ENCODE results near the gene RUBCNL.

RUBCNL gene

DNA sequence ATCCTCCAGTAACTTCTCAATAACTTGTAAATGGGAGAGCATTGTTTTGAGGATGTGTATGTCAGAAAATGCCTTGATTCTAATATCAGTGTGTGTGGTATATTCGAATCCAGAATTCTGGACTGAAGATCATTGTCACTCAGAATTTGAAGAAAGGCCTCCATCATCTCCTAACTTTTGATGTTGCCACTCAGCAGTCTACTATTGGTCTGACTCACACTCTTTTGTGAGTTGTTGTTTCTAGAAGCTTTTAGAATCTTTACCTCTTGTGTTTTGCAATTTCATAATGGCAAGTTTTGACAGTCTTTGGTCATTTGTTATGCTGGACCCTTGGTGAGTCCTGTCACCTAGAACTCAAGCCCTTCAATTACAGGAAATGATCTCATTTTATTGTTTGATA lies 77.0 kb downstream of the RUBCNL start:
- no peak for DNase-seq (ENCODE audit: low read depth in 2 of 2)

DNA sequence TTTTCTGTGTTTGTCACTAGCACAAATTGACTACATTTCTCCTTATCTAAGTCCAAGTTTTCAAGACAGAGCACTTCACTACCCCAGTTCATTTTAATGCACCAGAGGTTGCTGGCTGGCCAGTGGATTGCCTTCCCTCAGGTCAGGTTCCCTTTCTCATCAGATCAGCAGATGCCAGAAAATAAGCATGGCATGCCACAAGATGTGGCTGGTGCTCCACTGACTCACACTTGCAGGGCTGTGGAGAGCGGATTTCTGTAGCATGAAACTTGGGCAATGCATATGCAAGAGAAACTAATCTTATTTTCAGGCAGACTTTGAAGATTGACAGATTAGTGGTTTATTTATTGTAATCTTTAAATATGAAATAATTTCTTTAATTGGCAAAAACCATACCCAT lies 79.5 kb downstream of the RUBCNL start:
- DNase-seq (ENCODE audit: low read depth in 2 of 2), result no peak

GRCh38 chr13:46304546-46304945 lies 82.5 kb downstream of the RUBCNL start:
- no peak for DNase-seq (ENCODE audit: low read depth in 2 of 2)

- DNase-seq (ENCODE audit: low read depth in 2 of 2), result no peak
Observed at GRCh38 chr13:46303742-46304385, 83.2 kb downstream of the RUBCNL start.

DNA sequence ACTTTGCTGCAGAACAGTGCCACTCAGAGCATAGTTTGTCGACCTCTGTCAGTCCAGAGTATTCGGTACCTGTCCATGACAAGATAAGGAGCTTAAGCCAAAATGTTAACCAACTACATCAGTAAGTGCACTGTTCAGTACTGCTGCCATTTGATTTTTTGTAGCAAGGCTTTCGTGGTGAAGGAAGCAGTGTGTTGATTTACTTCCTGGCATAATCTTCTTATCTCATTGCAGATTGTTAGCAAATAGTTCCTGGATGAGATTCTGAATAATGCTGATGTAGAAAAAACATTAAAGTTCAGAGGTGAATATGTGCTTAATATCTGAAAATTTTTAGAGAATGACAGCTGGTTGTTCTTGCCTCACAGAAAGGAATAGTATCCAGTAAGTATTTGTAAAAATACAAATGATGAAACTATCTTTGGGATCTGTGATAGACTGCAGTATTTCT lies 89.7 kb downstream of the RUBCNL start:
- no peak for DNase-seq (ENCODE audit: low read depth in 2 of 2)

- DNase-seq (ENCODE audit: low read depth in 2 of 2), result no peak
Observed at GRCh38 chr13:46296921-46297320, 90.1 kb downstream of the RUBCNL start.

DNA sequence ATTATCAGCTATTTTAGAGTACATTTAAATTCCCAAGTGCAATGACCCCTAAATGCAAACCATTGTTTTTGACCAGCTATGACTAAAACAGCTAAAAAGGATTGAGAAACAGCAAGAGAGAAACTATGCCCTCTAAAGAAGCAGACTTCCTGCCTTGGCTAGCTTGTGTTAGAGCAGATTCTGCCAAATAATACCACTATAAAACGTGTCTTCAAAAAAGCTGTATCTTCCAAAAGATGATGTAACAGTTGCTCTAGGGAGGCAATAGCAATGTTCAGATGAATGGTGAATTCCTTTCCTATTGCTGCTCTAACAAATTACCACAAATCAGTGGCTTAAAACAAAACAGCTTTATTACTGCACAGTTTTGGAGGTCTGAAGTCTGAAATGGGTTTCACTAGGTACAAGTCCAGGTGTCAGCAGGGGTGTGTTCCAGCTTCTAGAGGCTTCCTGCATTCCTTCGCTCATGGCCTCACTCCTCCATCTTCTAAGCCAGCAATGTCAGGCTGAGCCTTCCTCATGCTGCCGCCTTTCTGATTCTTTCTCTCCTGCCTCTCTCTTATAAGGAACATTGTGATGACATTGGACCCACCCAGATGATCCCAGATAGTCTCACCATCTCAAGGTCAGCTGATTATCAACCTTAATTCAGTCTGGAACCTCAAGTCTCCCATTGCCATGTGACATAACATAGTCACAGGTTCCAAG lies 90.8 kb downstream of the RUBCNL start:
- DNase-seq (ENCODE audit: low read depth in 2 of 2), result no peak

DNA sequence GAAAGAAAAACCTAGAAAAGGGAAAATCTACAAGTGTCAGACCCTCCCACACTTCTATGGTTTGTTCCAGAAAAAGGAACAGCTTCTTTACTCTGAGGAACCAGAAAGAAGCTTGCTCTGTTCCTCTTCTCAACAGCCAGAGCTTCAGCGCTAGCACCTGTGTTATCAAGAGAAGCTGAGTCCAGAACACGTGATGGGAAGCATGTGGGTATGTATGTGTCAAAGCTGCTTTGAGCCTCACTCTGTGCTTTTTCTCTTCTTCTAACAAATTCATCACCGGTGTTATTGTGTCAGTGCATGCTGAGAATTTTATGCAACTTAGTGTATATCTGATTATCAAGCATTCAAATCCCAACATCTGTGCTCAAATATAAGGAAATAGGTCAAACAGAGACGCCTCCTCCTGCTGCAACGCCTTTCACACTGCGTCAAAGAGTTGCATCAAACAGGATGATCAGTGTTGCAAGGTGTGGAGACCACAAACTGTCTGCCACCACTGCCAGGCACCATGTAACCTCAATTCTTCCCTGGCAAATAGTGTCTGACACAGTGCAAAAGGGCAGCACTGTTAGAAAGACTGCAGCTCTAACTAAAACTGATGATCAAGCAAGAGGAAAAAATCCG lies 91.4 kb downstream of the RUBCNL start:
- peak; percentile 26 to 39 for DNase-seq (ENCODE audit: low read depth in 2 of 2)

- DNase-seq (ENCODE audit: low read depth in 2 of 2), result no peak
Observed at GRCh38 chr13:46293436-46293835, 93.6 kb downstream of the RUBCNL start.
